ENCODE measurements around the gene FRMD4A.

FRMD4A gene

DNA sequence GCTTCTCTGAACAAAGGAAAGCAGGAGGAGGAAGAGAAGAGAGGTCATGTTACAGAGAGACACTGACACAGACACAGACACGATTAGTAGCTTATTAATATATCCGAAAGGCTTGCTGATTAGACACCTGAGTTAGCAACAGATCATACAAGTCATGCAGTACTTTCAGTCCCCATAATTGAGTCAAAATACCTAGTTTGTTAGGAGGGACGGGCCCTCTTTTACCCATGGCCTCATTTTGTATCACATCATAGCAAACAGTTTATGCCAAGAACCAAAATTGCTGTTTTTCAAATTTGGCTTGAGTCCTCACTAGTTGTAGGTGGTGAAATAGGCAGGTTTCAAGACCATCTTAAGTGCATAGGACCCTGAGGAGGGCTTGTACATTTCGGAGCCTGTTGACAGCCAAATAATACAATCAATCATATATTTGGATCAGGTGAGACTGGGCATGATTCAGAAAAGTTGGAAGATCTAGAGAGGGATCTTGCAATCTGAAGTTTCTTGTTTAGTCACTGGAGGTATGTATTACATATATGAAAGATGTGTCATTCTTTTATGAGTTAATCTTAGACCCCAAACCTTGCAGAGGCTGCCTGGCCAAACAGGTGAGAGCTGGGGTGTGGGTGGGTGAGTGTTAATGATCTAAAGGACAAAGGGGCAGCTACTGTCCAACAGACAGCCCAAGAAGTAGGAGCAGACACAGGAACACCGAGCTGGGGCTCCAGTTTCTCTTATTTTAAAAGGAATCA lies 678.6 kb downstream of the FRMD4A start:
- H3K4me3 Mint-ChIP-seq, result no peak overlapping the region
- no peak for ATAC-seq
- peaks cover 12% of the 10 kb centered on the region for H3K36me3 Mint-ChIP-seq
- no peaks in the 10 kb centered on the region for H3K27me3 Mint-ChIP-seq
- no peaks in the 10 kb centered on the region for H3K4me1 Mint-ChIP-seq
- H3K27ac Mint-ChIP-seq, result no peak overlapping the region
- H3K9me3 Mint-ChIP-seq, result no peaks in the 10 kb centered on the region

DNA sequence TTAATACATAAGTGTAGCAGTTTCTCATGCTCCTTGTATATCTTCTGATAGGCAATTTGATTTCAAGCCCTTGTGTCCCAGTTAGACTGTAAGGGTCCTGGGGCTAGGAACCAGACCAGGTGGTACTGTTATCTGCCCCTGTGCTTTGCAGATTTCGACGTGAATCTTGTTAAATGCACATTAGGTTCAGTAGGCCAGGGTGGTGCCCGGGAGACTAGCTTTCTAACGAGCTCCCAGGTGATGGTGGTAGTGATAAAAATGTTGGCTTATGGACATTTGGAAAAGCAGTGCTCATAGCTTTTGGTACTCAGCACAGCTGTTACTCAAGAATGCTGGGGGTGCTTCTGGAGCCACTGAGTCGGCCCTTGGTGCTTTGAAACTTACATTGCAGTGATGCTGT lies 679.8 kb downstream of the FRMD4A start:
- H3K4me1 Mint-ChIP-seq, result no peaks in the 10 kb centered on the region
- H3K36me3 Mint-ChIP-seq, result peaks cover 21% of the 10 kb centered on the region
- H3K9me3 Mint-ChIP-seq, result no peaks in the 10 kb centered on the region
- no peaks in the 10 kb centered on the region for H3K27me3 Mint-ChIP-seq
- no peak overlapping the region for H3K4me3 Mint-ChIP-seq
- no peak for ATAC-seq
- no peak overlapping the region for H3K27ac Mint-ChIP-seq

DNA sequence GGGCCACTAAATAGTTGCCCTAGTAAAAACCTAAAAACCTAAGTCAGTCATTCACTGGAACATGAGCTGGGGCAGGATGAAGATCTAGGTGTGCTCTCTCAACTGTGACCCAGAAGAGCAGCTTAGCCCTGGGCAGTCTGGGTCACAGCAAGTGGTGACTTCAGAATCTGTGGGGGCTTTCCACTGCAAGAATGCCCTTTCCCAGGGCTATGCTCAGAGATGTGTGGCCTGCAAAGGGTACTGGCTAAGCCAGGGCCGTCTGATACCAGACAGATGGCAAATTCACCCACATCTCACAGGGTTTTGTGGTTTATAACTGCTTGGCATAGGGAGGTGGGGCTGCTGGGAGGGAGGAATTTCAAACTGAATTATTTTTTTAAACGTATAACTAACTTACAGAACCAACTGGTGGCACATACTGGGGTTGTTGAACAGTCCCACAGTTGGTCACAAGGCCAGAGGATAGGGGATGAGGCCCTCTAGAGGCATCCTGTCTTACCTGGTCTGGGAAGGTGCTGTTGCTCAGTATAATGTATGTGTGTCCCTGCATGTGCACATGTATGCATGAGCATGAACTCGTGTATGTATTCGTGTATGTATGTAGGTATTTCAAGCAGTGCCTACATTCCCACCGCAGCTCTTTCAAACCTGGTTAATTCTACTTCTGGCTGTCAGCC lies 680.7 kb downstream of the FRMD4A start:
- H3K9me3 Mint-ChIP-seq, result no peaks in the 10 kb centered on the region
- H3K4me1 Mint-ChIP-seq, result no peaks in the 10 kb centered on the region

DNA sequence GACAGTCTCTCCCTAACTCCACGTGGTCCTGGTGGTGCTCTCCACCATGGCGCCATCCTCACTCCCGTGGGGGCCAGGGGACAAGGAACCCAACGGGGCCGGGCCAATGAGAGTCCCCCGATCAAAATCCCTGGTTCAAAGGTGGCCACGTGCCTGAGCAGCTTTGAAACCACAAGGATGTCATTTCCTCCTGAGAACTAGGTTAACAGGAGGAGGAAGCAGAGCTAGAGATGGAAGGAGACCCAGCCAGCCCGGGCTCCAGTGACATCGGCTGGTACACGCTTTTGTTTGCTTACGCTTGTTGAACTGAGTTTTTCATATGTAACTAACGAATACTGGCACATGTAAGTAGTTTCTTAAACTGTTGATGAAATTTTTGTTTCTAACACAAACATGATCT lies 682.3 kb downstream of the FRMD4A start:
- H3K9me3 Mint-ChIP-seq, result no peaks in the 10 kb centered on the region
- ATAC-seq, result no peak
- H3K27ac Mint-ChIP-seq, result no peak overlapping the region
- H3K36me3 Mint-ChIP-seq, result peaks cover 34% of the 10 kb centered on the region
- no peak overlapping the region for H3K4me3 Mint-ChIP-seq
- no peaks in the 10 kb centered on the region for H3K27me3 Mint-ChIP-seq
- no peaks in the 10 kb centered on the region for H3K4me1 Mint-ChIP-seq

More for the DNA sequence above, 680.7 kb downstream of the FRMD4A start:
- peak; percentile 45 for ATAC-seq
- H3K27me3 Mint-ChIP-seq, result no peaks in the 10 kb centered on the region
- peaks cover 28% of the 10 kb centered on the region for H3K36me3 Mint-ChIP-seq
- no peak overlapping the region for H3K4me3 Mint-ChIP-seq
- H3K27ac Mint-ChIP-seq, result no peak overlapping the region

DNA sequence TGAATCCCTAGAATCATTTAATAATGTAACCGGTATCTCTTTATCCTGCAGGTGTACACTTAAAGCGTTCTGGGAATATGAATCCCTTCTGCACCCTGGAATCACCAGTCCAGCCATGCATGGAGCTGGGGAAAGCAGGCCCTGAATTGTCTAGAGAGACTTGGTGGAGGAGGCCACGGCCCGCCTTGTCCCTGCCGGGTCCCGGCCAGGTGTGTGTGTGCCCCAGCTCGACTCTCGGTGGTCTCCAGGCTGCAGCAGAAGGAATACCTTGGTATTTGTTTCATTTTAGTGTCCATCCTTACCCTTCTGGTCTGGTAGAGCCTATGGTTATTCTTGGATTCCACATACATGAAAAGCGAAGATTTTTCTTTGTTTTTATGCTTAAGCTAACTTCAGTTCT lies 685.9 kb downstream of the FRMD4A start:
- H3K36me3 Mint-ChIP-seq, result peaks cover 62% of the 10 kb centered on the region
- no peaks in the 10 kb centered on the region for H3K4me1 Mint-ChIP-seq
- no peak overlapping the region for H3K4me3 Mint-ChIP-seq
- H3K27ac Mint-ChIP-seq, result no peak overlapping the region
- no peaks in the 10 kb centered on the region for H3K27me3 Mint-ChIP-seq
- H3K9me3 Mint-ChIP-seq, result peaks cover 20% of the 10 kb centered on the region
- no peak for ATAC-seq

DNA sequence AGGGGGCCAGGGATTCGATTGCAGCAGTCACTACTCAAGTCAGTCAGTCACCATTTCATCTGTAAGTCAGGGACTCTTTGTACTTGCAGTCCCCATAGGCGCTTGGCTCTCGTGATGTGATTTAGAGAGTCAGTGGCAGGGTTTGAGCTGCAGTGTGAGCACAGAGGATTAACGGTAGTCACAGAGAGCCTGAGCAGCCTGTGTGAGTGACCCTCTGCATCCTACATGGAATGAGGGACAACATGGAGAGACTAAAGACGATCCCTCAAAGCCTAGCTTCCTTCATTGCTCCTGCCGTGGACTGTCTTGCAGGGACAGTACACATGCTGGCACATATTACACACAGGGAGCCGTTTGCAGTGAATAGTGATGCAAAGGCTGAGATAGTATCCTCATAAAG lies 687.7 kb downstream of the FRMD4A start:
- no peak overlapping the region for H3K27ac Mint-ChIP-seq
- peaks cover 73% of the 10 kb centered on the region for H3K36me3 Mint-ChIP-seq
- no peaks in the 10 kb centered on the region for H3K4me1 Mint-ChIP-seq
- H3K27me3 Mint-ChIP-seq, result no peaks in the 10 kb centered on the region
- ATAC-seq, result no peak
- H3K4me3 Mint-ChIP-seq, result no peak overlapping the region
- H3K9me3 Mint-ChIP-seq, result peaks cover 20% of the 10 kb centered on the region

DNA sequence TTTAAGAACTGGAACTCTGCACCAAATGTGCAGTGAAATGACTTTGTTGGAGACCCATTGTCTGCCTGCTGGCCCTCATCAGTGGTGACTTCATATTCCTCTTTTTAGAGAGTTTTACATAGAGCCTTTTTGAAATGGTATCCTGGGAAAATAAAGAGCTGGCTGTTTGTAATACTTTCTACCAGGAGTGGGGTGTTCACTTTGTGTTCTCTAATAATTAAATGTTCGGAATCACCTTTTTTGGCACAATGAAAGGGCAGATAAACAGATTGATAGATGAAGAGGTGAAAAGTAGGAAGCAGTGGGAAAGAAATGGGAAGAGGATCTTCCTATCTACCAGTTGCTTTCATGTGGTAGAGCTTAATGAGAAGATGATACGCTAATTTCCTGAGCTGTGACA lies 688.4 kb downstream of the FRMD4A start:
- no peak overlapping the region for H3K27ac Mint-ChIP-seq
- H3K4me3 Mint-ChIP-seq, result no peak overlapping the region
- H3K9me3 Mint-ChIP-seq, result peaks cover 20% of the 10 kb centered on the region
- no peaks in the 10 kb centered on the region for H3K4me1 Mint-ChIP-seq
- H3K27me3 Mint-ChIP-seq, result no peaks in the 10 kb centered on the region
- no peak for ATAC-seq
- peaks cover 78% of the 10 kb centered on the region for H3K36me3 Mint-ChIP-seq

DNA sequence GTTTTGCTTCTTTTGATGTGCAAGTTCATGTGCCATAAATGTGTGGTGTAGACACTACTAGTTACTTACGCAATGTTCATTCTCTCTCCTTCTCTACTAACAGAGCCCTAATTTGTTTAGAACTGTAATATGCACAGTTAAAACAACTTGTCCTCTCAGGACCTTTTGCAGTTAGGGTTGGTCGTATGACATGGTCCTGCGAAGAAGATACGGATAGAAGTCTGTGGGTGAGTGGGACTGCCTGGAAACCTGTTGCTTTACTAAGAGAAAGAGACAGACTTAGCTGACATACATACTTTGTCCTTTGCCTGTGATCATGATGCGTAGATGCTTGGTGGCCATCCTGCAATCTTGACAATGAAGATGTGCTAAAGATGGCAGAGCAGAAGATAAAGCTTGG lies 692.8 kb downstream of the FRMD4A start:
- no peak for ATAC-seq
- Mint-ChIP-seq H3K27me3 (no peaks in the 10 kb centered on the region), H3K4me1 (no peaks in the 10 kb centered on the region), H3K9me3 (peaks cover 20% of the 10 kb centered on the region), H3K4me3 (no peak overlapping the region), H3K27ac (no peak overlapping the region), H3K36me3 (peaks cover 94% of the 10 kb centered on the region)

DNA sequence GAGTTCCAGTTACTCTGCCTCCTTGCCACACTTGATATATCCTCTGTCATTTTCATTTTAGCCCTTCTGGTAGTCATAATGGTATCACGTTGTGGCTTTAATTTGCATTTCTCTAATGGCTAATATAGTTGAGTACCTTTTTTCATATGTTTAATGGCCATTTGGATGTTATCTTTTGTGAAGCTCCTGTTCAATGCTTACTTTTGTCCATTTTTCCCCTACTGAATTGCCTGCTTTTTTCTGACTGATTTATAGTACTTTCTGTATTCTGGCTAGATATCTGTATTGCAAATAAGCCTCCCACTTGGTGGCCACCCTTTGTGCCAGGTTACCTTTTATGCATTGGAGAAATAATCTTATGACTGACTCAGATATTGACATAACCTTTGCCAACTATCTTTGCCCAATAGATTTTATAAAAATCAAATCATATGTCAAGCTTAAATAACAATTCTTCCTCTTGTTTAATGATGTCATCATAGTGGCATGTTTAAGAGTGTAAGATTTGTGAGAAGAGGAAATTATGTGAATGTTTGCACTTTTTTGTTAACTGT lies 693.3 kb downstream of the FRMD4A start:
- H3K9me3 Mint-ChIP-seq, result peaks cover 19% of the 10 kb centered on the region
- H3K27me3 Mint-ChIP-seq, result no peaks in the 10 kb centered on the region
- no peak for ATAC-seq
- H3K4me1 Mint-ChIP-seq, result peaks cover 1% of the 10 kb centered on the region
- H3K4me3 Mint-ChIP-seq, result no peak overlapping the region
- H3K27ac Mint-ChIP-seq, result no peak overlapping the region
- peaks cover 94% of the 10 kb centered on the region for H3K36me3 Mint-ChIP-seq

DNA sequence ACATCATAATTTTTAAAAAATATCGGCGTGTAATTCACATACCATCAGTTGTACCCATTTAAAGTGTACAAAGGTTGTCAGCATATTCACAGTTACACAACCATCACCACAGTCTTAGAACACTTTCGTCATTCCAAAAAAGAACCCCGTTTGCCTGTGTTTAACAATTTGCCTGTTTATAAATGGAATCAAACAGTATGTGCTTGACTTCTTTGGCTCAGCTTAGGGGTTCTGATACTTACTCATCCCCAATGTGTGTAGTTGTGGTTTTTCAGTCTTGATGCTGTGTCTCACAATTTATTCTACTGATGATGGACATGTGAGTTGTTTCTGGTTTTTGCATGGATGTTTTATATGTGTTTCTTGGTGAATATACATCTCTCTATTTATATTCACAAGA lies 693.9 kb downstream of the FRMD4A start:
- Mint-ChIP-seq H3K4me1 (peaks cover 7% of the 10 kb centered on the region), H3K36me3 (peaks cover 93% of the 10 kb centered on the region), H3K9me3 (peaks cover 14% of the 10 kb centered on the region), H3K27ac (no peak overlapping the region), H3K4me3 (no peak overlapping the region), H3K27me3 (no peaks in the 10 kb centered on the region)
- no peak for ATAC-seq

DNA sequence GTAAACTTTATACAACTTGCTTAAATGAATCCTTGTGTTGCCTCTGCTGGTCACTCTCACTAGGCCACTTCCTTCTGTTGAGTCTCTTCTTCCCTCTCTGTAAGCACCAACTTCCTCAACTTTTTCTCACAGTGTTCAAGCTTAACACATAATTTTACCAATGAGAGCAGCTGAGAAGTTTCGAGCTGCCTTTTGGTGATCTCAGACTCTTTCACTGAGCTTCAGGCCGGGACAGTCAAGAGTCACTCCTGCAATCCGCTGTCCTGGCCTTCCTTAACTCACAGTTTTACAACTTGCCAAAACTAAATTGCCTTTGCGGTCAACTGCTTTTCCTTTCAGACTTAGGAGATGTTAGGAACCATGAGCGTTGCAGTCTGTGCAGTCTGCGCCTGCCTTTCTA lies 696.5 kb downstream of the FRMD4A start:
- Mint-ChIP-seq H3K9me3 (no peaks in the 10 kb centered on the region), H3K27ac (no peak overlapping the region), H3K4me3 (no peak overlapping the region), H3K36me3 (peaks cover 82% of the 10 kb centered on the region), H3K4me1 (peaks cover 8% of the 10 kb centered on the region), H3K27me3 (no peaks in the 10 kb centered on the region)
- no peak for ATAC-seq

DNA sequence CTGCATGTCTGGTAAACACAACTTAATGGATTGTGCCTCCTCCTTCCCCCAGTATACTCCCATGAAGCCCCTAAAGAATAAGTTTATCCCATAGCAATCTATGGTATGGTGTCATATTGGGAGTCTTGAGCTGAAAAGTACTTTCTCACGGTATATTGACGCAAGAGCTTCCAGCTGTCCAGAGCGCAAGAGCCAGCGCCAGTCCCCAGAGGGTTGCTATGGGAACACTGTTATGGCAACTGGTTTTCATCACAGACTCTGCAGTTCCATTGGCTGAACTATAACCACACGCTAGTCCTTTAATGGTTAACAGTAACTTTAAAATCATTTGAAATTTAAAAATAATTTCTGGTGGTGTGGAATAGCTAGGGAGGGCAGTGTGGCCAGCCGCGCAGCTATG lies 697.0 kb downstream of the FRMD4A start:
- H3K27me3 Mint-ChIP-seq, result no peaks in the 10 kb centered on the region
- peaks cover 77% of the 10 kb centered on the region for H3K36me3 Mint-ChIP-seq
- H3K4me3 Mint-ChIP-seq, result no peak overlapping the region
- H3K9me3 Mint-ChIP-seq, result no peaks in the 10 kb centered on the region
- ATAC-seq, result no peak
- H3K27ac Mint-ChIP-seq, result no peak overlapping the region
- H3K4me1 Mint-ChIP-seq, result peaks cover 8% of the 10 kb centered on the region

DNA sequence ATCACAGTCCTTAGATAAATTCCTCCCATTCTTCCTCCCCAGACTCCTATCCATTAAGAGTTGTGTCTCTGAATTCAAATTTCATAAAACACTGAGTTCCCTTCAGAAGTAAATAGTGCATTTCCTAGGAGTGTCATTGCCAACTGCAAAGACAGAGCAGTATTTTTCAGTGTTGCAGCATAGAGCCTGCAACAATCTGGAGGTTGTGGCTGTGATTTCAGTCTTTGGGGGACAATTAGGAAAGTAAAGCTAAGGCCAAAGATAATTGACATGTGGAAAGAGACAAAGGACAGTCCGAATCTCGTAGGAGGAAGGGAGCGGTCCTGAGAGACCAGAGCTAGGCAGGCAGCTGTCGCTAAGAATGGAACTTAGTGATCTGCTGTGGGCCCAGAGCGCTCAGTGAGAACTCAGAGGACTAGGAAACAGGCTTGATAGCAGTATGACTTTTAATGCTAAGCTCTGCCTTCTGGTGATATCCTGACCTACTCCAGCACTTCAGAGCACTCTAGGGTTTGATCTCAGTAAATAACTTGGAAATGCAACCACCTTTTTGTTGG lies 697.8 kb downstream of the FRMD4A start:
- peaks cover 70% of the 10 kb centered on the region for H3K36me3 Mint-ChIP-seq
- ATAC-seq, result no peak
- H3K4me3 Mint-ChIP-seq, result no peak overlapping the region
- H3K27ac Mint-ChIP-seq, result no peak overlapping the region
- H3K4me1 Mint-ChIP-seq, result peaks cover 8% of the 10 kb centered on the region
- H3K27me3 Mint-ChIP-seq, result no peaks in the 10 kb centered on the region
- no peaks in the 10 kb centered on the region for H3K9me3 Mint-ChIP-seq

DNA sequence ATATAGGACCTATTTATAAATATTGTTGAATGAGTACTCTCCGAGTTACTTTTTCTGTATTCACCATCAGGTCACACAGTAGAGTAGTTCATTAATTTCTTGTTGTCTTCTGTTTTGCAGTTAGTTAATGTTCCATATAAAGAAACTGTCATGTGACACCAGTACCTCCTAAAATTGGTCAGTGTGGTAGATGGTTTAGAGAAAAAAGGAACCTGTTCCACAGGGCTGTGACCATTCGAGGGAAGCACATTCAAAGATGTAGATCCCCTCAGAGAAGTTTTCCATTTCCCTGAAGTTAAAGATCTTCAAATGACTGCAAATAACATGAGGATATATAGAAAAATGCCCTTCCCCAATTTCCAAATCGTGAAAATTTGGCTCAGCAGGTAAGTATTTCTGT lies 698.3 kb downstream of the FRMD4A start:
- Mint-ChIP-seq H3K27ac (no peak overlapping the region), H3K4me3 (no peak overlapping the region), H3K4me1 (peaks cover 8% of the 10 kb centered on the region), H3K36me3 (peaks cover 65% of the 10 kb centered on the region), H3K9me3 (no peaks in the 10 kb centered on the region), H3K27me3 (no peaks in the 10 kb centered on the region)
- no peak for ATAC-seq

DNA sequence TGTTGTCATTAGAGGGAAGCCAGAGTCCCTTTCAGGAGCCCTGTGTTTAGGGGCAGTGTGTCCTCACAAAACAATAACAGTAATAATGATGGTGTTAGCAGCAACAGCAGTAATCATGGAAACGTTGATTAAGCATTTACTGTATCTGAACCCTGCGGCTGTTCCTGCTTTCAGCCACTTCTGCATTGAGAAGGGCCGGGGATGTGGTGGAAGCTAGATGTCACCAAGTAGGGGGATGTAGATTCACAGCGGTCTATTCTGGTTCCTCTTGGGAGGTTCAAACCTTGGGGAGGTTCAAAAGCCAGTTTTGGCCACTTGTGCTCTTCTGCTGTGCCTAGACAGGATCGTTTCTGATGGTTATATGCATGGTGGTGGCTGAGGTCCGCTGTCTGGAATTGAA lies 699.1 kb downstream of the FRMD4A start:
- Mint-ChIP-seq H3K9me3 (no peaks in the 10 kb centered on the region), H3K4me3 (no peak overlapping the region), H3K4me1 (peaks cover 8% of the 10 kb centered on the region), H3K36me3 (peaks cover 56% of the 10 kb centered on the region), H3K27me3 (no peaks in the 10 kb centered on the region), H3K27ac (no peak overlapping the region)
- ATAC-seq, result no peak

DNA sequence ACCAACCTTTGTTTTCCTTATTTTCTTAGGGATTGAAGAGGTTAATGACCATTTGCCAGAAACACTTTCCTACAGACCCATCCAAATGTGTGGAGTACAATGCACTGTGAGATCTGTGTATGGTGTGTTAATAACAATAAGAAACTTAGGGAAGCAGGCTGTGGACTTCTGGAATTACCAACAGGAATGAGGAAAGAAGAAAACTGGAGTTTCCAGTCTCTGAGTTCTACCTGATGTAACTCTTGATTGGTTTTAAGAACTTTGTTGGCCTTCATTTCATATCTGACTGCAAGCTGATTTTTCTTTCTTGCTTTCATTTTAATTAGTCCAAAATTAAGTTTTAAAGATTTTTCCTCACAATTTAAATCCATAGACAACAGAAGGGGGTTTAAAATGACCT lies 700.5 kb downstream of the FRMD4A start:
- Mint-ChIP-seq H3K9me3 (no peaks in the 10 kb centered on the region), H3K36me3 (peaks cover 42% of the 10 kb centered on the region), H3K4me1 (peaks cover 8% of the 10 kb centered on the region), H3K27me3 (no peaks in the 10 kb centered on the region), H3K4me3 (no peak overlapping the region), H3K27ac (no peak overlapping the region)
- no peak for ATAC-seq
